Type B pancreatic cell (in vitro differentiated cells): ENCODE data around the gene CENPL. TPM values are rescaled to one million over a fixed set of nuclear protein-coding genes. Genes with fewer than 3 reads are reported as not detected.

Experiments
- DNase-seq: peaks from one replicate; pipeline ENCODE4 v3.0.0; 2021; ENCODE audit warnings: mixed read lengths; ENCODE audit not compliant: unreplicated experiment; ENCODE audit errors: extremely low spot score
- H3K27ac Mint-ChIP-seq: 2 replicates; pipeline ENCODE4 v1.8.0; 2021; ENCODE audit warnings: mild to moderate bottlenecking, mixed read lengths
- H3K27me3 Mint-ChIP-seq: 2 replicates; pipeline ENCODE4 v1.8.0; 2021; ENCODE audit warnings: mixed read lengths
- H3K36me3 Mint-ChIP-seq: 2 replicates; pipeline ENCODE4 v1.8.0; 2021; ENCODE audit warnings: mixed read lengths
- H3K4me1 Mint-ChIP-seq: one replicate; pipeline ENCODE4 v1.8.0; 2021; ENCODE audit warnings: mixed read lengths; ENCODE audit not compliant: unreplicated experiment
- H3K4me3 Mint-ChIP-seq: 2 replicates; pipeline ENCODE4 v1.8.0; 2021; ENCODE audit warnings: mild to moderate bottlenecking, mixed read lengths
- H3K9me3 Mint-ChIP-seq: 2 replicates; pipeline ENCODE4 v1.8.0; 2021; ENCODE audit warnings: mixed read lengths
- long read RNA-seq: library from polyadenylated mRNA; unstranded; transcript quantifications from one replicate; pipeline ENCODE4 v2.0.0, GENCODE V29; 2020
- total RNA-seq: library from RNA; stranded (reverse); gene quantifications from 2 replicates; pipeline ENCODE4 v1.2.1, GENCODE V29; 2021; ENCODE audit warnings: low replicate concordance
- TF ChIP-seq, protein P1 (sequence below): fragments of 200-600 bp; sonication (generic); conservative IDR thresholded peaks from 2 replicates; pipeline ENCODE4 v1.5.0; 2021; ENCODE audit warnings: antibody characterized with exemption, mild to moderate bottlenecking

CENPL gene, protein sequence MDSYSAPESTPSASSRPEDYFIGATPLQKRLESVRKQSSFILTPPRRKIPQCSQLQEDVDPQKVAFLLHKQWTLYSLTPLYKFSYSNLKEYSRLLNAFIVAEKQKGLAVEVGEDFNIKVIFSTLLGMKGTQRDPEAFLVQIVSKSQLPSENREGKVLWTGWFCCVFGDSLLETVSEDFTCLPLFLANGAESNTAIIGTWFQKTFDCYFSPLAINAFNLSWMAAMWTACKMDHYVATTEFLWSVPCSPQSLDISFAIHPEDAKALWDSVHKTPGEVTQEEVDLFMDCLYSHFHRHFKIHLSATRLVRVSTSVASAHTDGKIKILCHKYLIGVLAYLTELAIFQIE
- total RNA-seq, result 11.5 and 14.1 TPM in 2 replicates
- long read RNA-seq, partial matches to known transcripts, result 1 of 20 reads
- long read RNA-seq, other reads (novel, unspliced or antisense), result 13 of 20 reads

DNA sequence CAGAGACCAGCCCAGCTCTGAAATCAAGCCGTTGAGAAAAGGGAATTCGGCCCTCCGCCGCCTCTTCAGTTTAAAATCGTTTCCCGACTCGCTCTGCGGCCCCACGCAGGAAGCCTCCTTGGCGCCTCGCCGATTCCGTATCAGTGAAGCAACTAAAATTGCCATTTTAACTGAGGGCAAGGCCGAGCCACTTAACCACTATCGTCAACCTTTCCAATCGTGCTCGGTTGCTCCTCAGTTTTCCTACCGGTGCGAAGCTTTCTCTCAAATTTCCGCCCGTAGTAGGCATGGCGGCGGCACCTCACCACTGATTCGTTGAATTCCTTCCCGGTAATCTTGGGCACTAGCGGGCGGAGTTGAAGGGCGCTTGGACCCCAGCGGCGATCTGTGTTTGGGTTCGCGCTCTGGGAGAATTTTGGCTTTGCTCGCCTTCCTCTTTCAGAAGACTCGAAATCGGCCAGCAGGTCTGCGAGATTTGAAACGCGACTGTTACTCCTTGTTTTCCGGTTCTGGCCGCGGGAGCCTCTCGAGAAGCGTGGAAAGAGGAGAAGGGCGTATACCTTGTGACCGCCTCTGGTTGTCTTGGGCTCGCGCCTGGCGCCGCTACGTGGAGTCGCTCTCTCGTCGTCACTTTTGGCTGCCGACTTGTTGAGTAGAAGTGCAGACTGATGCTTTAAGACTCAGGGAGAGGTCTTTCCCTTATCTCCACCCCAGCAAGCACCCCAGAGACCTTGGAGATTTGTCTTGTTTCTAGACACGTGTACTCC lies at the start of gene CENPL, which contains the start of gene DARS2:
CENPL (minus strand) TSS at position 569 of the 767 bp plus-strand sequence. CDS start 13,584 bp downstream, outside the sequence.
DARS2 (plus strand) TSS at position 359 of the 767 bp plus-strand sequence. CDS start 557 bp downstream, outside the sequence.
- Mint-ChIP-seq H3K36me3 (peaks cover 7% of the 10 kb centered on the region), H3K27ac (peak within 1 kb of the TSS; percentile 99), H3K4me3 (peak within 1 kb of the TSS; percentile 96), H3K27me3 (no peaks in the 10 kb centered on the region), H3K4me1 (peaks cover 24% of the 10 kb centered on the region), H3K9me3 (no peaks in the 10 kb centered on the region)
- TF ChIP-seq, protein P1, sequence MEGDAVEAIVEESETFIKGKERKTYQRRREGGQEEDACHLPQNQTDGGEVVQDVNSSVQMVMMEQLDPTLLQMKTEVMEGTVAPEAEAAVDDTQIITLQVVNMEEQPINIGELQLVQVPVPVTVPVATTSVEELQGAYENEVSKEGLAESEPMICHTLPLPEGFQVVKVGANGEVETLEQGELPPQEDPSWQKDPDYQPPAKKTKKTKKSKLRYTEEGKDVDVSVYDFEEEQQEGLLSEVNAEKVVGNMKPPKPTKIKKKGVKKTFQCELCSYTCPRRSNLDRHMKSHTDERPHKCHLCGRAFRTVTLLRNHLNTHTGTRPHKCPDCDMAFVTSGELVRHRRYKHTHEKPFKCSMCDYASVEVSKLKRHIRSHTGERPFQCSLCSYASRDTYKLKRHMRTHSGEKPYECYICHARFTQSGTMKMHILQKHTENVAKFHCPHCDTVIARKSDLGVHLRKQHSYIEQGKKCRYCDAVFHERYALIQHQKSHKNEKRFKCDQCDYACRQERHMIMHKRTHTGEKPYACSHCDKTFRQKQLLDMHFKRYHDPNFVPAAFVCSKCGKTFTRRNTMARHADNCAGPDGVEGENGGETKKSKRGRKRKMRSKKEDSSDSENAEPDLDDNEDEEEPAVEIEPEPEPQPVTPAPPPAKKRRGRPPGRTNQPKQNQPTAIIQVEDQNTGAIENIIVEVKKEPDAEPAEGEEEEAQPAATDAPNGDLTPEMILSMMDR, result no peak
- peak; percentile 90 for DNase-seq

GRCh38 chr1:173871500-173871899 lies 46.8 kb upstream of the CENPL start:
- no peaks in the 10 kb centered on the region for H3K9me3 Mint-ChIP-seq
- peaks cover 22% of the 10 kb centered on the region for H3K36me3 Mint-ChIP-seq
- peaks cover 4% of the 10 kb centered on the region for H3K27me3 Mint-ChIP-seq
- no peak overlapping the region for H3K4me3 Mint-ChIP-seq
- TF ChIP-seq, protein P1, result no peak
- H3K27ac Mint-ChIP-seq, result no peak overlapping the region
- no peak for DNase-seq
- H3K4me1 Mint-ChIP-seq, result peaks cover 25% of the 10 kb centered on the region

DNA sequence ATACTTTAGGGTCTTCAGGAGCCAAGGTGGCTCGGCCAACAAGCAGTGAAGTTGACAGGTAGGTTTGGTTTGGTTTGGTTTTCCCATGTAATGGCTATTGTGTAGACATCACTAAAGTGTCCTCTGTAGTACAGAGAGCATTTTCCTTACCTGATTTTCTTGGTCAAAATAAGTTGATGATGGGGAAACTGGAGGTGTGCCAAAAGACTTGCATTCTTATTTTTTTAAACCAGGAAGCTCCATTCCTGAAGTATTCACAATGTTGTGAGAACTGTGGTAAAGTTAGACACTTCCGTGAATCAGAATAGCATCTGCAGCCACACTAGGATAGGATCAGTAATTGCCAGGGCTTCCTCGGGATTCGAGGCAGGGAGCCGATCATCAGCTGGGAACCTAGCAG lies 46.4 kb upstream of the CENPL start:
- no peak for DNase-seq
- Mint-ChIP-seq H3K36me3 (peaks cover 26% of the 10 kb centered on the region), H3K4me1 (peaks cover 27% of the 10 kb centered on the region), H3K9me3 (no peaks in the 10 kb centered on the region), H3K27ac (no peak overlapping the region), H3K27me3 (peaks cover 4% of the 10 kb centered on the region), H3K4me3 (no peak overlapping the region)
- TF ChIP-seq, protein P1, result no peak

- H3K27ac Mint-ChIP-seq, result no peak overlapping the region
- peaks cover 33% of the 10 kb centered on the region for H3K36me3 Mint-ChIP-seq
- peaks cover 4% of the 10 kb centered on the region for H3K27me3 Mint-ChIP-seq
- peaks cover 30% of the 10 kb centered on the region for H3K4me1 Mint-ChIP-seq
- H3K4me3 Mint-ChIP-seq, result no peak overlapping the region
- DNase-seq, result no peak
- H3K9me3 Mint-ChIP-seq, result no peaks in the 10 kb centered on the region
- TF ChIP-seq, protein P1, result no peak
Observed at GRCh38 chr1:173870252-173871075, 45.8 kb upstream of the CENPL start.

- DNase-seq, result no peak
- TF ChIP-seq, protein P1, result no peak
- Mint-ChIP-seq H3K27me3 (peaks cover 4% of the 10 kb centered on the region), H3K36me3 (peaks cover 45% of the 10 kb centered on the region), H3K9me3 (no peaks in the 10 kb centered on the region), H3K4me3 (peak overlapping the region; percentile 100), H3K4me1 (peaks cover 33% of the 10 kb centered on the region), H3K27ac (peak overlapping the region; percentile 99)
Observed at GRCh38 chr1:173869021-173869359, 44.3 kb upstream of the CENPL start.
